Measurements from ENCODE around the gene GBP3. TPM values are rescaled to one million over a fixed set of nuclear protein-coding genes. Genes with fewer than 3 reads are reported as not detected.

The GBP3 gene, protein sequence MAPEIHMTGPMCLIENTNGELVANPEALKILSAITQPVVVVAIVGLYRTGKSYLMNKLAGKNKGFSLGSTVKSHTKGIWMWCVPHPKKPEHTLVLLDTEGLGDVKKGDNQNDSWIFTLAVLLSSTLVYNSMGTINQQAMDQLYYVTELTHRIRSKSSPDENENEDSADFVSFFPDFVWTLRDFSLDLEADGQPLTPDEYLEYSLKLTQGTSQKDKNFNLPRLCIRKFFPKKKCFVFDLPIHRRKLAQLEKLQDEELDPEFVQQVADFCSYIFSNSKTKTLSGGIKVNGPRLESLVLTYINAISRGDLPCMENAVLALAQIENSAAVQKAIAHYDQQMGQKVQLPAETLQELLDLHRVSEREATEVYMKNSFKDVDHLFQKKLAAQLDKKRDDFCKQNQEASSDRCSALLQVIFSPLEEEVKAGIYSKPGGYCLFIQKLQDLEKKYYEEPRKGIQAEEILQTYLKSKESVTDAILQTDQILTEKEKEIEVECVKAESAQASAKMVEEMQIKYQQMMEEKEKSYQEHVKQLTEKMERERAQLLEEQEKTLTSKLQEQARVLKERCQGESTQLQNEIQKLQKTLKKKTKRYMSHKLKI
- total RNA-seq: 9.2 to 14.3 TPM (median 10.1 TPM) in 3 replicates
- long read RNA-seq, transcript GBP3-202 (11 exons, 3,067 nt): major isoform, 5 of 16 reads
- long read RNA-seq, partial matches to known transcripts: 1 of 16 reads
- long read RNA-seq, other reads (novel, unspliced or antisense): 9 of 16 reads

GRCh38 chr1:89022167-89022959 is at the start of gene GBP3:
Gene GBP3 (minus strand): TSS chr1:89022866. CDS start chr1:89020721, 2,145 bp downstream.
- Mint-ChIP-seq H3K4me1 (ENCODE audit: low read depth) (peaks cover 23% of the 10 kb centered on the region), H3K4me3 (ENCODE audit: unreplicated experiment) (peak within 1 kb of the TSS; percentile 76), H3K27ac (ENCODE audit: unreplicated experiment) (peak within 1 kb of the TSS; percentile 82), H3K27me3 (ENCODE audit: low read depth) (no peaks in the 10 kb centered on the region), H3K36me3 (ENCODE audit: low read depth) (peaks cover 14% of the 10 kb centered on the region), H3K9me3 (ENCODE audit: low read depth) (peaks cover 11% of the 10 kb centered on the region)
- TF ChIP-seq, protein P1, sequence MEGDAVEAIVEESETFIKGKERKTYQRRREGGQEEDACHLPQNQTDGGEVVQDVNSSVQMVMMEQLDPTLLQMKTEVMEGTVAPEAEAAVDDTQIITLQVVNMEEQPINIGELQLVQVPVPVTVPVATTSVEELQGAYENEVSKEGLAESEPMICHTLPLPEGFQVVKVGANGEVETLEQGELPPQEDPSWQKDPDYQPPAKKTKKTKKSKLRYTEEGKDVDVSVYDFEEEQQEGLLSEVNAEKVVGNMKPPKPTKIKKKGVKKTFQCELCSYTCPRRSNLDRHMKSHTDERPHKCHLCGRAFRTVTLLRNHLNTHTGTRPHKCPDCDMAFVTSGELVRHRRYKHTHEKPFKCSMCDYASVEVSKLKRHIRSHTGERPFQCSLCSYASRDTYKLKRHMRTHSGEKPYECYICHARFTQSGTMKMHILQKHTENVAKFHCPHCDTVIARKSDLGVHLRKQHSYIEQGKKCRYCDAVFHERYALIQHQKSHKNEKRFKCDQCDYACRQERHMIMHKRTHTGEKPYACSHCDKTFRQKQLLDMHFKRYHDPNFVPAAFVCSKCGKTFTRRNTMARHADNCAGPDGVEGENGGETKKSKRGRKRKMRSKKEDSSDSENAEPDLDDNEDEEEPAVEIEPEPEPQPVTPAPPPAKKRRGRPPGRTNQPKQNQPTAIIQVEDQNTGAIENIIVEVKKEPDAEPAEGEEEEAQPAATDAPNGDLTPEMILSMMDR (IDR thresholded peaks at IDR 0.05): no peak
- DNase-seq (ENCODE audit: low spot score): no peak

DNA sequence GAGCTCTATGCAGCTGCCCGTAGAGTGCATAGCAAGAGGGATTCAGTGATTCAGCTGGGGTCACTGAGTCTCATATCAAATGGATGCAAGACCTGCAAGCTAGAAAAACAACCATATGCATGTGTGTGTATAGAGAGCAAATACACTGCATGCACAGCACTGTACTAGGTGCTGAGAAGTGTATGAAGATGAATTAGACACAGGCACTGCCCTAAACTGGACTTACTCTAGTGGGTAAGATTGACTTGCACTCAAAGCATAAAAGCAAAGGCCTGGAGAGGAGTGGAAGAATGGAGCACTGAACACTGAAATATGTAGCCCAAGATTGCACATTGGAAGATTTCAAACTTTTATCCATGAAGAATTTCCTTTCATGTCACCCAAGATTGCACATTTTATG is 47.8 kb upstream of the GBP3 start:
- Mint-ChIP-seq H3K27me3 (ENCODE audit: low read depth) (peaks cover 9% of the 10 kb centered on the region), H3K4me1 (ENCODE audit: low read depth) (no peaks in the 10 kb centered on the region), H3K9me3 (ENCODE audit: low read depth) (peaks cover 22% of the 10 kb centered on the region), H3K36me3 (ENCODE audit: low read depth) (peaks cover 2% of the 10 kb centered on the region), H3K27ac (ENCODE audit: unreplicated experiment) (no peak overlapping the region), H3K4me3 (ENCODE audit: unreplicated experiment) (no peak overlapping the region)
- TF ChIP-seq, protein P1 (IDR thresholded peaks at IDR 0.05): no peak
- no peak for DNase-seq (ENCODE audit: low spot score)

DNA sequence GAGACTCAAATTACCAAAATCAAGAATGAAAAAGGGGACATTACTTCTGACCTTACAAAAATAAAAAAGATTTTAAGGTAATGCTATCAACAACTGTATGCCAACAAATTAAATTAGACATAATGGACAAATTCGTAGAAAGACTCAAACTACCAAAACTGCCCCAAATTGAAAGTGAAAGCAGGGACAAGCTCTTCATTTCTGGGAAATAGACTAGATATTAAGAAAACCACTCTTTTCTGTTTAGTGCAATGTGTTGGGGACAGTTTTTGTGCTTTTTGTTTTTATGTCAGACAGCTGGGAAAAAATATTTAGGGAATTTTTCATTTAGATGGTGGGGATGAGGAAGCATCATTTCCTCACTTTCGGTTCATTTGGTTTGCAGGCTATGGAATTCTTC is 47.3 kb upstream of the GBP3 start:
- peaks cover 18% of the 10 kb centered on the region for H3K9me3 Mint-ChIP-seq (ENCODE audit: low read depth)
- H3K27me3 Mint-ChIP-seq (ENCODE audit: low read depth): peaks cover 9% of the 10 kb centered on the region
- H3K4me3 Mint-ChIP-seq (ENCODE audit: unreplicated experiment): no peak overlapping the region
- no peak overlapping the region for H3K27ac Mint-ChIP-seq (ENCODE audit: unreplicated experiment)
- peaks cover 2% of the 10 kb centered on the region for H3K36me3 Mint-ChIP-seq (ENCODE audit: low read depth)
- DNase-seq (ENCODE audit: low spot score): no peak
- no peaks in the 10 kb centered on the region for H3K4me1 Mint-ChIP-seq (ENCODE audit: low read depth)
- TF ChIP-seq, protein P1 (IDR thresholded peaks at IDR 0.05): no peak

DNA sequence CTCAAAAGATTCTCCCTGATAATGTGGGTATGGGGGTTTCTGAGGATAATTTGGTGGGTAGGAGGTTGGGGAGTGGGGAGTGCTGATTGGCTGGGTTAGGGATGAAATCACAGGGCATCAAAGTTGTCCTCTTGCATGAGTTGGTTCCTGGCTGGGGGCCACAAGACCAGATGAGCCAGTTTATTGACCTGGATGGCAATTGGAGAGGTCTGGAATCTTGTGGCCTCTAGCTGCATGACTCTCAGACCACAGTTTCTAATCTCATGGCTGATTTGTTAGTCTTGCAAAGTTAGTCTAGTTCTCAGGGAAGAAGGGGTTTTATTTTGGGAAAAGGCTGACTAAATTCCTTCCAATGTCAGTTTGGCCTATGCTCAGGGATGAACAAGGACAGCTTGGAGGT is 45.6 kb upstream of the GBP3 start:
- H3K27ac Mint-ChIP-seq (ENCODE audit: unreplicated experiment): no peak overlapping the region
- H3K4me3 Mint-ChIP-seq (ENCODE audit: unreplicated experiment): no peak overlapping the region
- DNase-seq (ENCODE audit: low spot score): no peak
- TF ChIP-seq, protein P1 (IDR thresholded peaks at IDR 0.05): no peak
- peaks cover 4% of the 10 kb centered on the region for H3K9me3 Mint-ChIP-seq (ENCODE audit: low read depth)
- peaks cover 15% of the 10 kb centered on the region for H3K4me1 Mint-ChIP-seq (ENCODE audit: low read depth)
- H3K36me3 Mint-ChIP-seq (ENCODE audit: low read depth): no peaks in the 10 kb centered on the region
- peaks cover 5% of the 10 kb centered on the region for H3K27me3 Mint-ChIP-seq (ENCODE audit: low read depth)

All from chondrocyte (in vitro differentiated cells).